Upper lobe of right lung (tissue), 1 donor: ENCODE results near the gene MBD3L1. TPM values are rescaled to one million over a fixed set of nuclear protein-coding genes. Genes with fewer than 3 reads are reported as not detected.

ENCODE experiments used
- ATAC-seq: fragments of 200-7000 bp; cut with Tn5 transposase; one replicate; pipeline ENCODE4 v1.9.1; 2020; ENCODE audit warnings: mild to moderate bottlenecking, moderate library complexity
- DNase-seq: peaks from one replicate; pipeline ENCODE4 v3.0.0-alpha.2; 2020
- H3K27ac ChIP-seq: fragments of 200-600 bp; one replicate; pipeline ENCODE4 v1.8.0; 2022
- H3K27me3 ChIP-seq: fragments of 200-600 bp; one replicate; pipeline ENCODE4 v1.8.0; 2022; ENCODE audit warnings: mild to moderate bottlenecking
- H3K36me3 ChIP-seq: fragments of 200-600 bp; one replicate; pipeline ENCODE4 v1.8.0; 2022
- H3K4me1 ChIP-seq: fragments of 200-600 bp; one replicate; pipeline ENCODE4 v1.8.0; 2022
- H3K4me3 ChIP-seq: fragments of 200-600 bp; one replicate; pipeline ENCODE4 v1.8.0; 2022; ENCODE audit warnings: mild to moderate bottlenecking
- H3K9me3 ChIP-seq: fragments of 200-600 bp; one replicate; pipeline ENCODE4 v1.8.0; 2022
- CTCF ChIP-seq: fragments of 200-600 bp; IDR thresholded peaks from one replicate; pipeline ENCODE4 v1.8.0; 2022; ENCODE audit warnings: antibody characterized with exemption
- intact Hi-C: fragments of 100-400 bp; cut with DNase I; formaldehyde crosslinking; loops from one replicate; pipeline ENCODE4 v1.11.0; 2022
- total RNA-seq: library from RNA; stranded (reverse); fragmentation: NEBNext Ultra II Directional; extraction: Animal tissue kit (Norgen Biotek cat#: 25700); gene quantifications from one replicate; pipeline ENCODE4 v1.2.1, GENCODE V29; 2021
- donor health status: DM: no; HTN: yes; CAD: no; lungs with severe emphysema.

MBD3L1 gene
- total RNA-seq, 1 donor from 2014 or later = not detected

DNA sequence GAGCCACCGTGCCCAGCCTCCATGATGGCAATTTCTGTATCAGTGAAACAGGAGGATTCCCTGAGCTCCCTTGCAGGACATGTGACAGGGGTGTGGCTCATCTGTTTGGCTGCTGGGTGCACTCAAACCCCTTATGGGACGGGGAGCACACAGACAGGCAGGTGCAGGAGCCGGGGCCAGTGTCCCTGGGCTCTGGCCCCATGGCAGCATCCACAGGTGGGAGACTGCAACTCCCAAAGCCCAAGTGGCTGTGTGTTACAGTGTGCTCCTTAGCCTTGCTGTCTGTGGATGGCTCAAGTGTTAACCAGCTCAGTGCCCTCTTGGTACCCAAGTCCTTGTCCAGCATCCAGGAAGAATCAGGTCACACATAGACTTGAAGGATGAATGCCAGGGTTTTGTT, 14.6 kb downstream of the MBD3L1 start:
- H3K4me3 ChIP-seq = no peak overlapping the region
- TF ChIP-seq CTCF = no peak
- intact Hi-C loops = no loop called here
- no peaks in the 10 kb centered on the region for H3K36me3 ChIP-seq
- no peaks in the 10 kb centered on the region for H3K27me3 ChIP-seq
- H3K27ac ChIP-seq = no peak overlapping the region
- H3K9me3 ChIP-seq = no peaks in the 10 kb centered on the region
- no peak for ATAC-seq
- no peak for DNase-seq
- H3K4me1 ChIP-seq = no peaks in the 10 kb centered on the region

DNA sequence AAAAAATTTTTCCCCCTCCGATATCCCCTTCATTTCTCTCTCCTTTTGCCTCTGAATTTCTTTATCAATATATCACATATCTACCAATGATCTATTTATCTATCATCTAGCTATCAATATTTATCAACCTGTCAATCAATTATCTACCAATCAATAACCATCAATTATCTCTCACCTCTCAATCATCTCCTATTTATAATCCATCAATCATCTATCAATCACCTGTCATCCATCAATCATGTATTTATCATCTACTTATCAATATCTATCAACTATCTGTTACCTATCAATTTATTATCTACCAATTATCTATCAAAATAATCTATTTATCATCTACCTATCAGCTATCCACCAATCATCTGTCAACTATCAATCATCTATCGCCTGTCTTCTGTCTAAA, 17.1 kb downstream of the MBD3L1 start:
- H3K36me3 ChIP-seq = no peaks in the 10 kb centered on the region
- H3K27ac ChIP-seq = no peak overlapping the region
- no peak for TF ChIP-seq CTCF
- H3K9me3 ChIP-seq = no peaks in the 10 kb centered on the region
- ATAC-seq (no peak), DNase-seq (no peak)
- H3K4me3 ChIP-seq = no peak overlapping the region
- intact Hi-C loops = no loop called here
- no peaks in the 10 kb centered on the region for H3K27me3 ChIP-seq
- no peaks in the 10 kb centered on the region for H3K4me1 ChIP-seq

- Histone ChIP-seq H3K27ac (no peak overlapping the region), H3K36me3 (no peaks in the 10 kb centered on the region), H3K4me3 (no peak overlapping the region), H3K27me3 (no peaks in the 10 kb centered on the region), H3K4me1 (no peaks in the 10 kb centered on the region), H3K9me3 (no peaks in the 10 kb centered on the region)
- TF ChIP-seq CTCF = no peak
- DNase-seq = no peak
- intact Hi-C loops = no loop called here
- no peak for ATAC-seq
These were observed 18.3 kb downstream of the MBD3L1 start for GRCh38 chr19:8850488-8850887.

DNA sequence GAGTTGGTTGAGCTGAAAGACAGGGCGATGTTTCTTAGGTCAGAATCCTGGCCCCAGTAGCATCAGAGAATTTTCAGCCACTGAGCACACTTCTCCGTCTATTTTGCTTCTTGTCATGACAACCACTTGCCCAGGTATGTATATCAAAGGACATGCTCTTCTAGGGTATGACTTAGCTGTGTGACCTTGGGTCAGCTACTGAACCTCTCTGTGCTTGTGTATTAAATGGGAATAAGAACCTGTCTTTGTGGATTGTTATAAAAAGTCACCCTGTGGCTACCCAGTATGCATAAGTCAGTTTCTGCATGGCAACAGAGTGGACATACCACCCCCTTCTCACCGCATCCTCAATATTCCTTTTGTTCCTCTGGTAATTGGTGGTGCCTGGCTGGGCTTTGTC, 26.1 kb downstream of the MBD3L1 start:
- no peaks in the 10 kb centered on the region for H3K36me3 ChIP-seq
- intact Hi-C loops = no loop called here
- TF ChIP-seq CTCF = no peak
- H3K4me1 ChIP-seq = no peaks in the 10 kb centered on the region
- no peak overlapping the region for H3K27ac ChIP-seq
- no peaks in the 10 kb centered on the region for H3K9me3 ChIP-seq
- H3K27me3 ChIP-seq = peaks cover 4% of the 10 kb centered on the region
- no peak overlapping the region for H3K4me3 ChIP-seq
- DNase-seq = no peak
- ATAC-seq = no peak

- no peaks in the 10 kb centered on the region for H3K27me3 ChIP-seq
- no peak overlapping the region for H3K27ac ChIP-seq
- no peak for ATAC-seq
- intact Hi-C loops = no loop called here
- no peaks in the 10 kb centered on the region for H3K4me1 ChIP-seq
- no peaks in the 10 kb centered on the region for H3K36me3 ChIP-seq
- H3K9me3 ChIP-seq = no peaks in the 10 kb centered on the region
- no peak for DNase-seq
- TF ChIP-seq CTCF = no peak
- H3K4me3 ChIP-seq = no peak overlapping the region
These were observed 34.2 kb downstream of the MBD3L1 start for GRCh38 chr19:8866344-8866743.

GRCh38 chr19:8877854-8878705, 45.9 kb downstream of the MBD3L1 start:
- no peak for DNase-seq
- Histone ChIP-seq H3K4me1 (no peaks in the 10 kb centered on the region), H3K9me3 (no peaks in the 10 kb centered on the region), H3K36me3 (no peaks in the 10 kb centered on the region), H3K27ac (no peak overlapping the region), H3K27me3 (no peaks in the 10 kb centered on the region), H3K4me3 (no peak overlapping the region)
- no peak for ATAC-seq
- TF ChIP-seq CTCF = no peak
- intact Hi-C loops = no loop called here
